ENCODE results near the gene ARHGDIB. TPM values are rescaled to one million over a fixed set of nuclear protein-coding genes. Genes with fewer than 3 reads are reported as not detected.

Gene ARHGDIB
- total and polyA plus RNA-seq, 10 of the 15 experiments (the other 5 are each of a cell fraction or from before 2014, with no cell fraction given), result 796 to 2,849 (median 1,346) TPM

- BruUV-seq (replicated peaks), result no TSS peak
- Histone ChIP-seq H3K4me3 (no peak overlapping the region), H3K4me1 (ENCODE audit: control insufficient read depth, insufficient read depth, low read length) (no peaks in the 10 kb centered on the region; the same call in none of the 2 replicates), H3K9me3 (replicated peaks; ENCODE audit: control insufficient read depth, insufficient read depth, low read length) (no peaks in the 10 kb centered on the region), H3K27me3 (replicated peaks in 1 of 2; ENCODE audit: control insufficient read depth in 2 of 2, insufficient read depth in 2 of 2, low read length in 1 of 2) (no peaks in the 10 kb centered on the region), H3K79me2 (ENCODE audit: control insufficient read depth, insufficient read depth, low read length) (peaks cover 27% of the 10 kb centered on the region), H3K36me3 (ENCODE audit: control insufficient read depth in 2 of 2, insufficient read depth in 2 of 2, low read length in 1 of 2) (no peaks in the 10 kb centered on the region), H3K9ac (ENCODE audit: control insufficient read depth, insufficient read depth, low read length) (no peak overlapping the region), H3K27ac (ENCODE audit: control insufficient read depth, insufficient read depth) (no peak overlapping the region), H2AFZ (ENCODE audit: control insufficient read depth, low read depth, low read length) (no peak overlapping the region), H4K20me1 (ENCODE audit: control insufficient read depth, insufficient read depth) (no peaks in the 10 kb centered on the region), H3K4me2 (ENCODE audit: control insufficient read depth, insufficient read depth) (no peak overlapping the region)
- in situ Hi-C loops (cut with MboI), result loop anchor here (25.0 kb wide), 1 partner anchor 578 kb away; no protein-coding TSS in a partner anchor
- SMC1A ChIA-PET (ENCODE audit: uncharacterized antibody, unreplicated experiment), result interaction anchor here (1.2 to 1.6 kb wide), 3 partner anchors 17 to 118 kb away, joined by 3 to 4 read pairs (median 3); no protein-coding TSS in a partner anchor
- intact Hi-C loops (cut with micrococcal nuclease; ENCODE audit: unreplicated experiment), result no loop called here
- TF ChIP-seq SIX5 (IDR thresholded peaks at IDR 0.05; ENCODE audit: low read depth, low read length, severe bottlenecking) (no peak), SP1 (IDR thresholded peaks at IDR 0.05; ENCODE audit: low read depth, low read length) (no peak), EZH2 (IDR thresholded peaks at IDR 0.05; ENCODE audit: borderline replicate concordance, control insufficient read depth, low read depth, low read length) (no peak), SUPT20H (IDR thresholded peaks at IDR 0.05; ENCODE audit: borderline replicate concordance, control insufficient read depth, low read depth, low read length) (no peak), SPI1 (IDR thresholded peaks at IDR 0.05; ENCODE audit: borderline replicate concordance, insufficient read depth, low read depth, low read length) (no peak), POLR2AphosphoS5 (IDR thresholded peaks at IDR 0.05; ENCODE audit: low read length) (no peak), CEBPZ (IDR thresholded peaks at IDR 0.05; ENCODE audit: low read depth, low read length) (no peak), PML (IDR thresholded peaks at IDR 0.05; ENCODE audit: low read length) (no peak), BCL3 (IDR thresholded peaks at IDR 0.05; ENCODE audit: borderline replicate concordance, insufficient read depth, low read depth, low read length, poor library complexity, severe bottlenecking) (no peak), ATF3 (IDR thresholded peaks at IDR 0.05; ENCODE audit: borderline replicate concordance, extremely low read depth, low read depth, low read length) (no peak), SRF (IDR thresholded peaks at IDR 0.05; ENCODE audit: low read depth in 2 of 2, low read length in 2 of 2) (no peak), CTCF (IDR thresholded peaks at IDR 0.05 in 2 of 3, conservative IDR thresholded peaks at IDR 0.05 in 1 of 3; ENCODE audit: control insufficient read depth in 2 of 3, extremely low read depth in 1 of 3, insufficient read depth in 1 of 3, low read depth in 3 of 3, low read length in 3 of 3) (no peak), CHD2 (IDR thresholded peaks at IDR 0.05; ENCODE audit: borderline replicate concordance, low read depth, low read length) (no peak), MXI1 (IDR thresholded peaks at IDR 0.05; ENCODE audit: low read depth, low read length) (no peak), SIN3A (IDR thresholded peaks at IDR 0.05; ENCODE audit: low read depth, low read length) (no peak)
- no peak for ATAC-seq
- FAIRE-seq, result no peak
- POLR2A ChIA-PET, result no interaction called here
- CTCF ChIA-PET, result interaction anchor here (1.6 kb wide), 1 partner anchor 117 kb away, joined by 3 read pairs; no protein-coding TSS in a partner anchor
- 94% methylated on average over 2 of the region's 2 CpGs for WGBS (ENCODE audit: insufficient coverage, insufficient replicate concordance, low lambda C conversion rate, missing lambda C conversion rate)
- RAD21 ChIA-PET (ENCODE audit: unreplicated experiment), result no interaction called here
- DNase-seq (ENCODE audit: low read depth, low spot score), result no peak
These were observed 3.8 kb upstream of the ARHGDIB start for GRCh38 chr12:14965221-14965620.

Measured in GM12878 (cell line).